ENCODE results near the gene PPCS.

Gene PPCS

GRCh38 chr1:42422737-42423136 is 33.6 kb upstream of the PPCS start:
- no peaks in the 10 kb centered on the region for H3K36me3 ChIP-seq (ENCODE audit: insufficient read depth, low read length)
- H3K4me3 ChIP-seq, result no peak overlapping the region
- no peak for DNase-seq (ENCODE audit: low read depth, low spot score)
- no peaks in the 10 kb centered on the region for H3K9me3 ChIP-seq (ENCODE audit: low read depth, low read length)
- no peak for TF ChIP-seq FOXP2 (optimal IDR thresholded peaks at IDR 0.05; ENCODE audit: control extremely low read depth, extremely low read length, insufficient read depth)
- no peak for TF ChIP-seq POLR2AphosphoS5 (IDR thresholded peaks at IDR 0.05; ENCODE audit: borderline replicate concordance, low read depth, low read length)
- no peak for TF ChIP-seq EZH2 (IDR thresholded peaks at IDR 0.05)
- H3K27ac ChIP-seq, result no peak overlapping the region
- H3K9ac ChIP-seq (ENCODE audit: insufficient read length), result no peak overlapping the region

GRCh38 chr1:42423681-42424080 is 32.7 kb upstream of the PPCS start:
- H3K4me3 ChIP-seq, result no peak overlapping the region
- no peak overlapping the region for H3K9ac ChIP-seq (ENCODE audit: insufficient read length)
- DNase-seq (ENCODE audit: low read depth, low spot score), result no peak
- no peak for TF ChIP-seq POLR2AphosphoS5 (IDR thresholded peaks at IDR 0.05; ENCODE audit: borderline replicate concordance, low read depth, low read length)
- TF ChIP-seq EZH2 (IDR thresholded peaks at IDR 0.05), result no peak
- TF ChIP-seq FOXP2 (optimal IDR thresholded peaks at IDR 0.05; ENCODE audit: control extremely low read depth, extremely low read length, insufficient read depth), result no peak
- no peaks in the 10 kb centered on the region for H3K36me3 ChIP-seq (ENCODE audit: insufficient read depth, low read length)
- no peak overlapping the region for H3K27ac ChIP-seq
- no peaks in the 10 kb centered on the region for H3K9me3 ChIP-seq (ENCODE audit: low read depth, low read length)

GRCh38 chr1:42424201-42424600 is 32.1 kb upstream of the PPCS start:
- DNase-seq (ENCODE audit: low read depth, low spot score), result no peak
- Histone ChIP-seq H3K36me3 (ENCODE audit: insufficient read depth, low read length) (no peaks in the 10 kb centered on the region), H3K27ac (no peak overlapping the region), H3K9me3 (ENCODE audit: low read depth, low read length) (no peaks in the 10 kb centered on the region), H3K9ac (ENCODE audit: insufficient read length) (no peak overlapping the region), H3K4me3 (no peak overlapping the region)
- TF ChIP-seq FOXP2 (optimal IDR thresholded peaks at IDR 0.05; ENCODE audit: control extremely low read depth, extremely low read length, insufficient read depth), result no peak
- TF ChIP-seq POLR2AphosphoS5 (IDR thresholded peaks at IDR 0.05; ENCODE audit: borderline replicate concordance, low read depth, low read length), result no peak
- TF ChIP-seq EZH2 (IDR thresholded peaks at IDR 0.05), result no peak

GRCh38 chr1:42427240-42427639 is 29.1 kb upstream of the PPCS start:
- Histone ChIP-seq H3K9me3 (ENCODE audit: low read depth, low read length) (no peaks in the 10 kb centered on the region), H3K4me3 (no peak overlapping the region), H3K27ac (no peak overlapping the region), H3K9ac (ENCODE audit: insufficient read length) (no peak overlapping the region), H3K36me3 (ENCODE audit: insufficient read depth, low read length) (no peaks in the 10 kb centered on the region)
- TF ChIP-seq POLR2AphosphoS5 (IDR thresholded peaks at IDR 0.05; ENCODE audit: borderline replicate concordance, low read depth, low read length) (no peak), EZH2 (IDR thresholded peaks at IDR 0.05) (no peak), FOXP2 (optimal IDR thresholded peaks at IDR 0.05; ENCODE audit: control extremely low read depth, extremely low read length, insufficient read depth) (no peak)
- no peak for DNase-seq (ENCODE audit: low read depth, low spot score)

- H3K27ac ChIP-seq, result no peak overlapping the region
- H3K36me3 ChIP-seq (ENCODE audit: insufficient read depth, low read length), result no peaks in the 10 kb centered on the region
- H3K9me3 ChIP-seq (ENCODE audit: low read depth, low read length), result no peaks in the 10 kb centered on the region
- no peak overlapping the region for H3K4me3 ChIP-seq
- no peak for DNase-seq (ENCODE audit: low read depth, low spot score)
- TF ChIP-seq FOXP2 (optimal IDR thresholded peaks at IDR 0.05; ENCODE audit: control extremely low read depth, extremely low read length, insufficient read depth), result no peak
- TF ChIP-seq POLR2AphosphoS5 (IDR thresholded peaks at IDR 0.05; ENCODE audit: borderline replicate concordance, low read depth, low read length), result no peak
- no peak for TF ChIP-seq EZH2 (IDR thresholded peaks at IDR 0.05)
- no peak overlapping the region for H3K9ac ChIP-seq (ENCODE audit: insufficient read length)
Measured at GRCh38 chr1:42429603-42430002, 26.7 kb upstream of the PPCS start.

GRCh38 chr1:42430286-42431135 is 25.8 kb upstream of the PPCS start:
- H3K4me3 ChIP-seq, result no peak overlapping the region
- no peaks in the 10 kb centered on the region for H3K9me3 ChIP-seq (ENCODE audit: low read depth, low read length)
- no peak for DNase-seq (ENCODE audit: low read depth, low spot score)
- no peak overlapping the region for H3K27ac ChIP-seq
- H3K36me3 ChIP-seq (ENCODE audit: insufficient read depth, low read length), result no peaks in the 10 kb centered on the region
- H3K9ac ChIP-seq (ENCODE audit: insufficient read length), result no peak overlapping the region
- no peak for TF ChIP-seq FOXP2 (optimal IDR thresholded peaks at IDR 0.05; ENCODE audit: control extremely low read depth, extremely low read length, insufficient read depth)
- TF ChIP-seq POLR2AphosphoS5 (IDR thresholded peaks at IDR 0.05; ENCODE audit: borderline replicate concordance, low read depth, low read length), result no peak
- TF ChIP-seq EZH2 (IDR thresholded peaks at IDR 0.05), result no peak

GRCh38 chr1:42431514-42431913 is 24.8 kb upstream of the PPCS start:
- Histone ChIP-seq H3K4me3 (no peak overlapping the region), H3K9ac (ENCODE audit: insufficient read length) (no peak overlapping the region), H3K36me3 (ENCODE audit: insufficient read depth, low read length) (no peaks in the 10 kb centered on the region), H3K9me3 (ENCODE audit: low read depth, low read length) (no peaks in the 10 kb centered on the region), H3K27ac (no peak overlapping the region)
- TF ChIP-seq EZH2 (IDR thresholded peaks at IDR 0.05) (no peak), FOXP2 (optimal IDR thresholded peaks at IDR 0.05; ENCODE audit: control extremely low read depth, extremely low read length, insufficient read depth) (no peak), POLR2AphosphoS5 (IDR thresholded peaks at IDR 0.05; ENCODE audit: borderline replicate concordance, low read depth, low read length) (no peak)
- no peak for DNase-seq (ENCODE audit: low read depth, low spot score)

GRCh38 chr1:42432714-42433113 is 23.6 kb upstream of the PPCS start:
- DNase-seq (ENCODE audit: low read depth, low spot score), result no peak
- Histone ChIP-seq H3K9me3 (ENCODE audit: low read depth, low read length) (no peaks in the 10 kb centered on the region), H3K9ac (ENCODE audit: insufficient read length) (no peak overlapping the region), H3K27ac (no peak overlapping the region), H3K4me3 (no peak overlapping the region), H3K36me3 (ENCODE audit: insufficient read depth, low read length) (no peaks in the 10 kb centered on the region)
- TF ChIP-seq EZH2 (IDR thresholded peaks at IDR 0.05), result no peak
- no peak for TF ChIP-seq FOXP2 (optimal IDR thresholded peaks at IDR 0.05; ENCODE audit: control extremely low read depth, extremely low read length, insufficient read depth)
- no peak for TF ChIP-seq POLR2AphosphoS5 (IDR thresholded peaks at IDR 0.05; ENCODE audit: borderline replicate concordance, low read depth, low read length)

Data from SK-N-MC (cell line).